ENCODE data around the gene TGFB1.

- no peak for TF ChIP-seq ZNF512 (CRISPR knock-in tag; IDR thresholded peaks at IDR 0.05; ENCODE audit: borderline replicate concordance)
- TF ChIP-seq ZNF121 (CRISPR knock-in tag; IDR thresholded peaks at IDR 0.05) = no peak
- TF ChIP-seq, protein P1, sequence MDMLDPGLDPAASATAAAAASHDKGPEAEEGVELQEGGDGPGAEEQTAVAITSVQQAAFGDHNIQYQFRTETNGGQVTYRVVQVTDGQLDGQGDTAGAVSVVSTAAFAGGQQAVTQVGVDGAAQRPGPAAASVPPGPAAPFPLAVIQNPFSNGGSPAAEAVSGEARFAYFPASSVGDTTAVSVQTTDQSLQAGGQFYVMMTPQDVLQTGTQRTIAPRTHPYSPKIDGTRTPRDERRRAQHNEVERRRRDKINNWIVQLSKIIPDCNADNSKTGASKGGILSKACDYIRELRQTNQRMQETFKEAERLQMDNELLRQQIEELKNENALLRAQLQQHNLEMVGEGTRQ (CRISPR knock-in tag; IDR thresholded peaks at IDR 0.05) = no peak
- TF ChIP-seq HMGXB4 (CRISPR knock-in tag; IDR thresholded peaks at IDR 0.05) = no peak
- TF ChIP-seq, protein P2, sequence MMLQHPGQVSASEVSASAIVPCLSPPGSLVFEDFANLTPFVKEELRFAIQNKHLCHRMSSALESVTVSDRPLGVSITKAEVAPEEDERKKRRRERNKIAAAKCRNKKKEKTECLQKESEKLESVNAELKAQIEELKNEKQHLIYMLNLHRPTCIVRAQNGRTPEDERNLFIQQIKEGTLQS (CRISPR knock-in tag; conservative IDR thresholded peaks at IDR 0.05) = no peak
- TF ChIP-seq ZNF138 (CRISPR knock-in tag; conservative IDR thresholded peaks at IDR 0.05) = no peak
- TF ChIP-seq, protein P3, sequence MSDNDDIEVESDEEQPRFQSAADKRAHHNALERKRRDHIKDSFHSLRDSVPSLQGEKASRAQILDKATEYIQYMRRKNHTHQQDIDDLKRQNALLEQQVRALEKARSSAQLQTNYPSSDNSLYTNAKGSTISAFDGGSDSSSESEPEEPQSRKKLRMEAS (CRISPR knock-in tag; IDR thresholded peaks at IDR 0.05) = no peak
- TF ChIP-seq IRF1 (CRISPR knock-in tag; IDR thresholded peaks at IDR 0.05) = no peak
Measured at GRCh38 chr19:41322451-41322850, 31.3 kb downstream of the TGFB1 start.
